Fibroblast of gingiva (primary cell): ENCODE results near the gene CYB561.

ENCODE experiments used
- DNase-seq: peaks from one replicate; pipeline ENCODE4 v3.0.0-alpha.2; 2011; ENCODE audit warnings: low read depth

The CYB561 gene

GRCh38 chr17:63445954-63446752 is at the start of gene CYB561:
Gene CYB561 (minus strand): TSS chr17:63446306. CDS start chr17:63437547, 8,759 bp downstream.
- DNase-seq = peak; percentile 72

GRCh38 chr17:63495491-63495890 is 49.4 kb upstream of the CYB561 start:
- DNase-seq = no peak

- no peak for DNase-seq
Measured at GRCh38 chr17:63494300-63494928, 48.3 kb upstream of the CYB561 start.

- no peak for DNase-seq
Measured at GRCh38 chr17:63493411-63493810, 47.3 kb upstream of the CYB561 start.

GRCh38 chr17:63492940-63493339 is 46.8 kb upstream of the CYB561 start:
- DNase-seq = no peak

- DNase-seq = no peak
Measured at GRCh38 chr17:63491977-63492618, 46.0 kb upstream of the CYB561 start.

- DNase-seq = no peak
Measured at GRCh38 chr17:63491413-63491812, 45.3 kb upstream of the CYB561 start.

GRCh38 chr17:63490858-63491400 is 44.8 kb upstream of the CYB561 start:
- DNase-seq = no peak

GRCh38 chr17:63490329-63490728 is 44.2 kb upstream of the CYB561 start:
- DNase-seq = no peak

- no peak for DNase-seq
Measured at GRCh38 chr17:63489291-63489690, 43.2 kb upstream of the CYB561 start.

GRCh38 chr17:63488851-63489250 is 42.7 kb upstream of the CYB561 start:
- DNase-seq = no peak

- no peak for DNase-seq
Measured at GRCh38 chr17:63487014-63487339, 40.9 kb upstream of the CYB561 start.

GRCh38 chr17:63486317-63487013 is 40.4 kb upstream of the CYB561 start:
- DNase-seq = no peak

- DNase-seq = no peak
Measured at GRCh38 chr17:63483655-63484575, 37.8 kb upstream of the CYB561 start.

- DNase-seq = no peak
Measured at GRCh38 chr17:63483038-63483437, 36.9 kb upstream of the CYB561 start.

- no peak for DNase-seq
Measured at GRCh38 chr17:63482509-63482908, 36.4 kb upstream of the CYB561 start.

- no peak for DNase-seq
Measured at GRCh38 chr17:63481488-63481870, 35.4 kb upstream of the CYB561 start.

GRCh38 chr17:63480826-63481487 is 34.9 kb upstream of the CYB561 start:
- DNase-seq = no peak

- no peak for DNase-seq
Measured at GRCh38 chr17:63480192-63480784, 34.2 kb upstream of the CYB561 start.

- DNase-seq = no peak
Measured at GRCh38 chr17:63479495-63480184, 33.5 kb upstream of the CYB561 start.
